DMS53 treated with DMSO at 0.1 percent for 48 hours (cell line): ENCODE measurements around the gene CSN3.
"Not testable (repeated sequence)": the region's sequence is repeated elsewhere in the genome, so short reads cannot be mapped to it uniquely, and the experiment has no call there.

Experiments
- DNase-seq: peaks from one replicate; lab custom pipeline; 2025; ENCODE audit not compliant: unreplicated experiment; lab: John Stamatoyannopoulos, UW

Gene CSN3

DNA sequence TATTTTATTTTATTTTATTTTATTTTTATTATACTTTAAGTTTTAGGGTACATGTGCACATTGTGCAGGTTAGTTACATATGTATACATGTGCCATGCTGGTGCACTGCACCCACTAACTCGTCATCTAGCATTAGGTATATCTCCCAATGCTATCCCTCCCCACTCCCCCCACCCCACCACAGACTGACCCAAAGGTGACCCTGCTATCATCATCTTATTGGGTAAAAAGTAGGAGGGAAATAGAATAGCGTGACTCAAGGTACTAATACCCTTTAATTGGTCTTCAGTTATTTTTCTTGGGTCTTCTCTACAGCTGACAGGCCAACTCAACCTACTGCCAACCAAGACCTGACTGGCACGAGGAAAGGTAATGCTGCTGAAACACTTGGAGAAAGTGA, at the start of gene CSN3:
Gene CSN3 (plus strand): TSS at position 301 of the 400 bp plus-strand sequence. CDS start 2,223 bp downstream, outside the sequence.
- not testable (repeated sequence) for DNase-seq

- DNase-seq = no peak
These were observed 49.5 kb upstream of the CSN3 start for GRCh38 chr4:70192895-70193294.

GRCh38 chr4:70195425-70195824, 47.0 kb upstream of the CSN3 start, which contains the start of gene ODAM:
Gene ODAM (plus strand): TSS chr4:70195725. CDS start chr4:70196544, 819 bp downstream.
- no peak for DNase-seq

DNA sequence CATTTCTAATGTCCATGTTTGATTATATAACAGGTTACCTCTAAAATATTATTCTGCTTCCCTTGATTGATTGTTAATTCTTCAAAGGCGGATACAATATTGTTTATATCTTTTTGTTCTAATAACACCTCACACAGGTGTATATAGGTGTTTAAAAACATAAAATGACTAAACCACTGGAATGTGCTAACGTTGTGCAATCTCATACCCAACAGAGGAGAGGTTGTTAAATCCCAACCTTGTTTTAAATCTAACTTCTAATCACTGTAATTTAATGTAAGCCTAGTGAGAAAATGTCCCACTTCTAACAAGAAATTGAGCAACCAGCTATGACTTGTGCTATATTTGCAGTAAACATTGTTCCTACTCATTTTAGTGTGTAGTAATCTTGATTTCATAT, 45.5 kb upstream of the CSN3 start:
- no peak for DNase-seq

GRCh38 chr4:70197842-70198241, 44.6 kb upstream of the CSN3 start:
- no peak for DNase-seq

DNA sequence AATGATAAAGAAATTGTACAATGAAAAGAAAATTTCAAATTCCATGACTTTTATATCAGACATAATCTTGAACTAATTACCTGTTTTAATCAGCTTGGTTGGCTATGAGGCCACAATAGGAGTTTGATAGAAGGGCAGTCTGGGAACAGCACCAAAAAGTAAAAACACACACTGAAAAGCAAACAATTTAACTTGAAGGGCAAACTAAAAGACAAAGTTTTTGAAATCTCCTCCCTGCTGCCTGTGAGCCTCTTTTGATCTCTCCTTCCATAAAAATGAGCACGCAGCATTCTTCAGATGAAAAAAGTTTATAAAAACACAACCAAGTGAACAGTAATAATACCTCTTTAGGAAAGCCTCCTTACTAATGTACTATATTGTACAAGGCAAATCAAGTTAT, 38.8 kb upstream of the CSN3 start:
- DNase-seq = no peak

GRCh38 chr4:70212752-70213151, 29.6 kb upstream of the CSN3 start:
- not testable (repeated sequence) for DNase-seq

GRCh38 chr4:70216109-70216508, 26.3 kb upstream of the CSN3 start:
- DNase-seq = not testable (repeated sequence)

GRCh38 chr4:70216550-70216949, 25.8 kb upstream of the CSN3 start:
- not testable (repeated sequence) for DNase-seq

DNA sequence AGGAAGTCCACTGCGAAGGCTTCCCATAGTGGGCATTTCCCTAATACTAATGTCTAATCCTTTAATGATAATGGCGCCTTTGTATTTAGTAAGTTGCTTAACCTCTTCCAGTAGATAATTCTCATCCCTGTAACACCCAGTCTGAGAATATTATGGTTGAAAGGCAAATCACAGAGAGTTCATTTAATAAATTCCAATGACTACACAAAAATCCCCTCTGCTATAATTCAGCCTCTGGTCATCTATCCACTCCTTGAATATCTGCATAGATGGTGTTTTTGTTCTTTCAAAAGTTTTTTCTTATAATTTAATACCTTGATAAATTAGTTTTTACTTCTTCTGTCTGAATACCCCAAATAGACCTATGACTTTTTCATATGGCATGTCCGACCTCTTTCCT, 21.0 kb upstream of the CSN3 start:
- not testable (repeated sequence) for DNase-seq

DNA sequence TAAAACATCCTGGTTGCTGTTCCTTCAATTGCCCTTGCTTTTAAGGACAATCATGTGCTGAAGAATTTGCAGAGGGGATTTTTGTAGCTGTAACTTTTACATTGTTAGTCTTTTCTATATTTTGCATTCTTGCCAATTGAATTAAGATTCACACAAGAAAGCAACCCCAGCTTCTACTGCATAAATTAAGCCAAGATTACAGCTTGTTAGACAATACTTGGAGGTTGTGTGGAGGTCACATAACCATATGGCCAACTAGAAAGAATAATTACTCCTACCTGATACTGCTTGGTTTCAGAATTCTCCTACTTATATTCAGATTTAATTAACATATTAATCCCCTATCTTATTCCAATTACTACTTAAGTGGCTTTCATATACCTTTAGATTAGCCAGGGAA, 20.6 kb upstream of the CSN3 start:
- not testable (repeated sequence) for DNase-seq

- no peak for DNase-seq
These were observed 16.6 kb upstream of the CSN3 start, which contains the start of gene FDCSP for GRCh38 chr4:70225824-70226223. Gene FDCSP (plus strand): TSS chr4:70226124. CDS start chr4:70231195, 5,071 bp downstream.

DNA sequence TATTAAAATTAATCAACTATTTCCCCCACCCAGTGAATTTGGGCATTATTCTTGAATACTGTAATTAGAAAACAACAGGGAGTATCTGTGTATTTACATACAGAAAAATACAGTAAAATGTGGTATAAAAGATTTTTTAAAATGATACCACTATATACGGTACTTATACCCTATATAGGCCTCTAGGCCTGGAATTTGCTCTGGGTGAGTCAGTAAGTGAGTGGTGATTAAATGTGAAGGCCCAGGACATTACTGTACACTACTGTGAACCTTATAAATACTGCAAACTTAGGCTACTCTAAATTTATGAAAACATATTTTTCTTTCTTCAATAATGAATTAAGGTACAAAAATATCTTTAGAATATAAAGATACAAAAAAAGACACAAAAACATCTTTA, 6.3 kb upstream of the CSN3 start:
- no peak for DNase-seq

GRCh38 chr4:70239131-70239883, 3.1 kb upstream of the CSN3 start:
- no peak for DNase-seq

GRCh38 chr4:70239884-70240591, 2.4 kb upstream of the CSN3 start:
- no peak for DNase-seq

- no peak for DNase-seq
These were observed 694 bp downstream of the CSN3 start for GRCh38 chr4:70243091-70243490.

GRCh38 chr4:70251250-70251944, 9.0 kb downstream of the CSN3 start:
- DNase-seq = no peak

DNA sequence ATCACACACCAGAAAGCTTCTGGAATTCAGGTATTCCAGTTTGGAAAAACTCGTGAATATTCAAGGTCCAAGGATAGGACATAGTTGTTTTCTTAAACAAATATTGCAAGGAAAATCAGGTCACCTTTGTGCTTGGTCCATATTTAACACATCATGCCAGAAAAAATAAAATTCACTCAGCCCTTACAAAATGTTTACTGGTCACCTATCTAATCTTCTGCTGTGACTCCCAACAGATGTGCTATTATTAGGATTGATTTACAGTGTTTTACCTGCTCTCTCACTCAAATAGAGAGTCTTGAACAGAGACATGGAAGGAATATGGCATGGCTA, 9.5 kb downstream of the CSN3 start:
- DNase-seq = no peak

DNA sequence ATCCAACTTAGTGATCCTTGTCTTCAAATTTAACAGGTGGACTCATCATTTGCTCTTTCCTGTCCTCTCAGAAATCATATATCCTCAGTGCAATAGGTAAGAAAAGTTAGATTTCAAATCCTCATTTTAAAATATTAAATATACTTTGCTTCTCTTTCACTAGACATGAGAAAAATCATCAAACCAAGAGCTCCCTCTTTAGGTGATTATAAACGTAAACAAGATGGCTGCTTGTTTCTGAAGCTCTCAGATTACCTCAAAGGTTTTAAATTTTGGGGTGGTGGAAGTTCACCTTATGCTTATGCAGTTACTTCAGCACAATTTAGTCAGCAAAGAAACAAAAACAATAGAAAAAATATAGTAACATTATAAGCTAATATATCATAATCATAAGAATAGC, 27.3 kb downstream of the CSN3 start:
- peak; percentile 25 for DNase-seq

DNA sequence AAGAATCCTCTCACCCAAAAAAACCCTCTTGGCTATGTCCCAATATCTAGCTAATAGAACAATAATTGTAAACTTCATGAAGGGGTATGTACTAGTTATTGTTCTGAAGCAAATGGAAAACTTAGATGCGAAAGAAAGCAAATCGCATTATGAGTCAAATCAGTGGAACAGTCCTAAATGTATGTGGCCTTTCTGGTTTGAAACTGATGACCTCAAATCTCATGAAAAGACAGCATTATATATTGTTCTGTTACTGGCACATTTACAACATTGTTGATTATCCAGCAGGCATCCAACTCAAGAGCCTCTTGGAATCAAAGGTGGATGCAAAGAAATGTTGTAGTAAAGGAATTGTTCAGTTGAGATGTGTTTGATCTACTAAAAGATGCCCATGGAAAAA, 34.7 kb downstream of the CSN3 start:
- no peak for DNase-seq

DNA sequence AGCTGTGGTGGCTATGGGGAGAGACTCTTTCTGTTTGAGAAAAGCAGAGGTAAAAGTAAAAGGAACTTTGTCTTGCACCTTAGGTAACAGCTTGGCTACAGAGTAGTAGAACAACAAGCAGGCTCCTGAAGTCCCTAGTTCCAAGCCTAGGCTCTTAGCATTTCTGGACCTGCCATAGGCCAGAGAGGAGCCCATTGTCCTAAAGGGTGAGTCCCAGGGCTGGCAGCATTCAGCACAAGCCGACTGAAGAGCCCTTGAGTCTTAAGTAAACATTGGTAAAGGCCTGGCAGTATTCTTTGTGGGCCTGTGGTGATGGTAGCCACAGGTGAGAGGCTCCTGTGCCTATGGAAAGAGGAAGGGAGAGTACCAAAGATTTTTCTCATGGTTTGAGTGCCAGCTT, 38.2 kb downstream of the CSN3 start:
- DNase-seq = peak; percentile 89

GRCh38 chr4:70288651-70289050, 46.3 kb downstream of the CSN3 start:
- DNase-seq = no peak
